ENCODE data around the gene C3AR1. TPM values are rescaled to one million over a fixed set of nuclear protein-coding genes. Genes with fewer than 3 reads are reported as not detected.

The C3AR1 gene
- total RNA-seq, 1 donor from 2014 or later, result not detected

- no peaks in the 10 kb centered on the region for H3K36me3 Mint-ChIP-seq (ENCODE audit: unreplicated experiment)
- no peak overlapping the region for H3K27ac Mint-ChIP-seq (ENCODE audit: unreplicated experiment)
- TF ChIP-seq, protein P1, sequence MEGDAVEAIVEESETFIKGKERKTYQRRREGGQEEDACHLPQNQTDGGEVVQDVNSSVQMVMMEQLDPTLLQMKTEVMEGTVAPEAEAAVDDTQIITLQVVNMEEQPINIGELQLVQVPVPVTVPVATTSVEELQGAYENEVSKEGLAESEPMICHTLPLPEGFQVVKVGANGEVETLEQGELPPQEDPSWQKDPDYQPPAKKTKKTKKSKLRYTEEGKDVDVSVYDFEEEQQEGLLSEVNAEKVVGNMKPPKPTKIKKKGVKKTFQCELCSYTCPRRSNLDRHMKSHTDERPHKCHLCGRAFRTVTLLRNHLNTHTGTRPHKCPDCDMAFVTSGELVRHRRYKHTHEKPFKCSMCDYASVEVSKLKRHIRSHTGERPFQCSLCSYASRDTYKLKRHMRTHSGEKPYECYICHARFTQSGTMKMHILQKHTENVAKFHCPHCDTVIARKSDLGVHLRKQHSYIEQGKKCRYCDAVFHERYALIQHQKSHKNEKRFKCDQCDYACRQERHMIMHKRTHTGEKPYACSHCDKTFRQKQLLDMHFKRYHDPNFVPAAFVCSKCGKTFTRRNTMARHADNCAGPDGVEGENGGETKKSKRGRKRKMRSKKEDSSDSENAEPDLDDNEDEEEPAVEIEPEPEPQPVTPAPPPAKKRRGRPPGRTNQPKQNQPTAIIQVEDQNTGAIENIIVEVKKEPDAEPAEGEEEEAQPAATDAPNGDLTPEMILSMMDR (IDR thresholded peaks at IDR 0.05; ENCODE audit: partially characterized antibody, unreplicated experiment), result no peak
- no peaks in the 10 kb centered on the region for H3K4me1 Mint-ChIP-seq (ENCODE audit: low read depth, unreplicated experiment)
- no peaks in the 10 kb centered on the region for H3K9me3 Mint-ChIP-seq (ENCODE audit: unreplicated experiment)
- no peaks in the 10 kb centered on the region for H3K27me3 Mint-ChIP-seq (ENCODE audit: unreplicated experiment)
- H3K4me3 Mint-ChIP-seq (ENCODE audit: unreplicated experiment), result no peak overlapping the region
- no peak for DNase-seq
Observed at GRCh38 chr12:8011331-8011730, 54.8 kb downstream of the C3AR1 start.

Other genes with a start within 250 kb of the C3AR1 start
- 1.3 TPM for gene SLC2A14, start 193.4 kb downstream of the C3AR1 start, total RNA-seq (ENCODE audit: unreplicated experiment)
- 291 TPM for gene SLC2A3, start 130.2 kb downstream of the C3AR1 start, total RNA-seq (ENCODE audit: unreplicated experiment)
- 8.3 TPM for gene FOXJ2, start 33.6 kb downstream of the C3AR1 start, total RNA-seq (ENCODE audit: unreplicated experiment)
- gene NECAP1, start 15.9 kb upstream of the C3AR1 start, total RNA-seq (ENCODE audit: unreplicated experiment), result 88.2 TPM
- gene CLEC4A, start 57.3 kb upstream of the C3AR1 start, total RNA-seq (ENCODE audit: unreplicated experiment), result 0.71 TPM
- gene ZNF705A, start 90.7 kb upstream of the C3AR1 start, total RNA-seq (ENCODE audit: unreplicated experiment), result not detected
- 0.54 TPM for gene FAM90A1, start 161.3 kb upstream of the C3AR1 start, total RNA-seq (ENCODE audit: unreplicated experiment)